Omental fat pad (tissue), 4 donors: ENCODE data around the gene UBE2F. TPM values are rescaled to one million over a fixed set of nuclear protein-coding genes. Genes with fewer than 3 reads are reported as not detected.

Experiments used
- ATAC-seq: fragments of 150-250 bp; one replicate; pipeline ENCODE4 v1.9.1; 2016; ENCODE audit warnings: mild to moderate bottlenecking, moderate library complexity; ENCODE audit not compliant: low FRiP score
- DNase-seq: peaks from one replicate; pipeline ENCODE4 v3.0.0-alpha.2; 2019; ENCODE audit warnings: low spot score
- CTCF ChIP-seq, 3 donors: fragments of 450-650 bp; IDR thresholded peaks; one replicate each; pipeline ENCODE4 v1.5.1; 2016 to 2017; ENCODE audit warnings: antibody characterized with exemption in 3 of 3, mild to moderate bottlenecking in 3 of 3, moderate library complexity in 2 of 3
- total RNA-seq, 4 donors: library from RNA; depleted of rRNA; stranded (reverse); fragments of >200 nt; gene quantifications; one replicate each; pipeline ENCODE4 v1.1.0, GENCODE V29; 2016

The UBE2F gene
- total RNA-seq, 4 donors from 2014 or later, result 36.3 to 59.9 (median 51.3) TPM

GRCh38 chr2:238004077-238004830 lies 37.4 kb downstream of the UBE2F start:
- ATAC-seq (no peak), DNase-seq (no peak)
- no peak for TF ChIP-seq CTCF (IDR thresholded peaks at IDR 0.05)

- no peak for TF ChIP-seq CTCF (IDR thresholded peaks at IDR 0.05)
- DNase-seq, result no peak
- ATAC-seq, result no peak
Measured at GRCh38 chr2:238005528-238005927, 38.7 kb downstream of the UBE2F start.

GRCh38 chr2:238006510-238006909 lies 39.7 kb downstream of the UBE2F start:
- TF ChIP-seq CTCF (IDR thresholded peaks at IDR 0.05), result no peak
- ATAC-seq (no peak), DNase-seq (no peak)

- ATAC-seq (no peak), DNase-seq (no peak)
Measured at GRCh38 chr2:238007924-238008323, 41.1 kb downstream of the UBE2F start.

GRCh38 chr2:238009563-238009962 lies 42.7 kb downstream of the UBE2F start:
- no peak for ATAC-seq
- TF ChIP-seq CTCF (IDR thresholded peaks at IDR 0.05), result no peak

More at GRCh38 chr2:238007924-238008323, 41.1 kb downstream of the UBE2F start:
- TF ChIP-seq CTCF (IDR thresholded peaks at IDR 0.05), result no peak

GRCh38 chr2:238010572-238010971 lies 43.8 kb downstream of the UBE2F start:
- DNase-seq, result no peak
- no peak for TF ChIP-seq CTCF (IDR thresholded peaks at IDR 0.05)
- no peak for ATAC-seq

More at GRCh38 chr2:238009563-238009962, 42.7 kb downstream of the UBE2F start:
- no peak for DNase-seq

- no peak for DNase-seq
- no peak for TF ChIP-seq CTCF (IDR thresholded peaks at IDR 0.05)
- no peak for ATAC-seq
Measured at GRCh38 chr2:238013806-238014205, 47.0 kb downstream of the UBE2F start.
